Calu3 (cell line): ENCODE data around the gene GLDN. TPM values are rescaled to one million over a fixed set of nuclear protein-coding genes. Genes with fewer than 3 reads are reported as not detected.

Experiments
- BruUV-seq: library from RNA; stranded (reverse); fragments of 400-500 nt; replicated peaks from 2 replicates; lab custom pipeline; 2021; lab: Mats Ljungman, UMichigan
- CTCF ChIA-PET: fragments of 300-600 bp; sonication (Branson Sonifier 250); formaldehyde crosslinking; loops from one replicate; lab custom pipeline; 2022; ENCODE audit warnings: antibody characterized with exemption; lab: Charles Lee
- DNase-seq: peaks from one replicate; pipeline ENCODE4 v3.0.0; 2022
- H3K27ac Mint-ChIP-seq: one replicate; pipeline ENCODE4 v1.8.0; 2022; ENCODE audit warnings: mixed read lengths; ENCODE audit not compliant: unreplicated experiment
- H3K27me3 Mint-ChIP-seq: one replicate; pipeline ENCODE4 v1.8.0; 2022; ENCODE audit warnings: mixed read lengths; ENCODE audit not compliant: unreplicated experiment
- H3K36me3 Mint-ChIP-seq: one replicate; pipeline ENCODE4 v1.8.0; 2022; ENCODE audit warnings: mild to moderate bottlenecking, moderate library complexity, mixed read lengths; ENCODE audit not compliant: insufficient read depth, unreplicated experiment
- H3K4me1 Mint-ChIP-seq: one replicate; pipeline ENCODE4 v1.8.0; 2022; ENCODE audit warnings: mild to moderate bottlenecking, low read depth, mixed read lengths; ENCODE audit not compliant: unreplicated experiment
- H3K4me3 Mint-ChIP-seq: one replicate; pipeline ENCODE4 v1.8.0; 2022; ENCODE audit warnings: mild to moderate bottlenecking, low read depth, moderate library complexity, mixed read lengths; ENCODE audit not compliant: unreplicated experiment
- H3K9me3 Mint-ChIP-seq: one replicate; pipeline ENCODE4 v1.8.0; 2022; ENCODE audit warnings: low read depth, mixed read lengths; ENCODE audit not compliant: unreplicated experiment
- intact Hi-C: fragments of 100-400 bp; cut with micrococcal nuclease; formaldehyde crosslinking; loops from one replicate; pipeline ENCODE4 v1.10.0; 2022; ENCODE audit not compliant: unreplicated experiment
- total RNA-seq: library from RNA; stranded (reverse); gene quantifications from 2 replicates; pipeline ENCODE4 v1.2.3, GENCODE V29; 2022
- TF ChIP-seq, protein P1 (sequence below): fragments of 200-600 bp; IDR thresholded peaks from one replicate; pipeline ENCODE4 v1.8.0; 2022; ENCODE audit warnings: antibody characterized with exemption; ENCODE audit not compliant: unreplicated experiment

The GLDN gene
- total RNA-seq, 1 experiment from 2014 or later = not detected

DNA sequence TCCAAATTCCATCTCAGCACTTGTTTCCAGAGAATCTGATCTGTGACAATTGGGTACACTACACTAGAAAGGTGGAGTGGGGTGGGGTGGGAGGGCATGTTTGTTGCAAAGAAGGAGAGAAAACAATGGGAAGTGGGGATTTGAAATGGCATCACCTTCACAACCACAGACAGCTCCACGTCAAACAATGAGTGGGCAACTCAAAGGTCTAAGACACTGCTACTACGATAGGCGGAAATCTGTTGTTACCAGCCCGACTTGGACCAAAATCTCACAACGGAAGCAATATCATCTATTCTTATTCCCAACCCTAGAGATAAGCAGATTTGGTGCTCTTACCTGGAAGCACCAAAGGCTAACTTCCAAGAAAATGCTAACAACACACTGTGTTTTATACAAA is 6.4 kb upstream of the GLDN start:
- H3K9me3 Mint-ChIP-seq = no peaks in the 10 kb centered on the region
- no peak overlapping the region for H3K4me3 Mint-ChIP-seq
- DNase-seq = no peak
- H3K36me3 Mint-ChIP-seq = no peaks in the 10 kb centered on the region
- H3K4me1 Mint-ChIP-seq = no peaks in the 10 kb centered on the region
- BruUV-seq = no TSS peak
- H3K27me3 Mint-ChIP-seq = peaks cover 45% of the 10 kb centered on the region
- intact Hi-C loops = no loop called here
- TF ChIP-seq, protein P1, sequence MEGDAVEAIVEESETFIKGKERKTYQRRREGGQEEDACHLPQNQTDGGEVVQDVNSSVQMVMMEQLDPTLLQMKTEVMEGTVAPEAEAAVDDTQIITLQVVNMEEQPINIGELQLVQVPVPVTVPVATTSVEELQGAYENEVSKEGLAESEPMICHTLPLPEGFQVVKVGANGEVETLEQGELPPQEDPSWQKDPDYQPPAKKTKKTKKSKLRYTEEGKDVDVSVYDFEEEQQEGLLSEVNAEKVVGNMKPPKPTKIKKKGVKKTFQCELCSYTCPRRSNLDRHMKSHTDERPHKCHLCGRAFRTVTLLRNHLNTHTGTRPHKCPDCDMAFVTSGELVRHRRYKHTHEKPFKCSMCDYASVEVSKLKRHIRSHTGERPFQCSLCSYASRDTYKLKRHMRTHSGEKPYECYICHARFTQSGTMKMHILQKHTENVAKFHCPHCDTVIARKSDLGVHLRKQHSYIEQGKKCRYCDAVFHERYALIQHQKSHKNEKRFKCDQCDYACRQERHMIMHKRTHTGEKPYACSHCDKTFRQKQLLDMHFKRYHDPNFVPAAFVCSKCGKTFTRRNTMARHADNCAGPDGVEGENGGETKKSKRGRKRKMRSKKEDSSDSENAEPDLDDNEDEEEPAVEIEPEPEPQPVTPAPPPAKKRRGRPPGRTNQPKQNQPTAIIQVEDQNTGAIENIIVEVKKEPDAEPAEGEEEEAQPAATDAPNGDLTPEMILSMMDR = no peak
- CTCF ChIA-PET = no interaction called here
- H3K27ac Mint-ChIP-seq = no peak overlapping the region

- no peak overlapping the region for H3K27ac Mint-ChIP-seq
- no peaks in the 10 kb centered on the region for H3K9me3 Mint-ChIP-seq
- intact Hi-C loops = no loop called here
- no peaks in the 10 kb centered on the region for H3K4me1 Mint-ChIP-seq
- CTCF ChIA-PET = no interaction called here
- TF ChIP-seq, protein P1 = no peak
- no TSS peak for BruUV-seq
- H3K27me3 Mint-ChIP-seq = peaks cover 52% of the 10 kb centered on the region
- H3K4me3 Mint-ChIP-seq = no peak overlapping the region
- H3K36me3 Mint-ChIP-seq = no peaks in the 10 kb centered on the region
- DNase-seq = no peak
These were observed 5.7 kb upstream of the GLDN start for GRCh38 chr15:51335538-51336410.

DNA sequence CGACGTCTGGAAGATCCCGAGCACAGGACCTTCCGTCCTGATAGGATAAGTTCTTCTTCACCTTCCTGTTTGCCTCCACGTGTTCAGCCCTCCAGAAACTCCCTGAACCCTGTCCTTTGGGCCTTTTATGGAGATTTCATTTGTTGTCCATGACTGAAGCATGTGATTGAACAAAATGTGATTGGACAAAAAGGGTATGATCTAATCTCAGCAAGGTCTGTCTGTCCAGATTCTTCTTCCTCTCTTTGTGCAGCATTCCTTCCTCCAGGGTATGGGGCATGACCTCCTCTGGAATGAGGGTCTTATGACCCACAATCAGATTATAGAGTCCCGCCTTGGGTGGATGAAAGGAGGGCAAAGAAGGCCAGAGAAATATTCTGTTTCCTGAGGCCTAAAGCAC is 3.0 kb upstream of the GLDN start, which contains the start of gene CYP19A1:
CYP19A1 (minus strand) TSS at position 101 of the 400 bp plus-strand sequence. CDS start 95,684 bp downstream, outside the sequence.
- Mint-ChIP-seq H3K4me1 (no peaks in the 10 kb centered on the region), H3K27ac (no peak within 1 kb of the TSS), H3K4me3 (no peak within 1 kb of the TSS), H3K27me3 (peaks cover 79% of the 10 kb centered on the region), H3K36me3 (no peaks in the 10 kb centered on the region), H3K9me3 (no peaks in the 10 kb centered on the region)
- TF ChIP-seq, protein P1 = no peak
- no TSS peak for BruUV-seq
- DNase-seq = no peak
- CTCF ChIA-PET = no interaction called here
- intact Hi-C loops = no loop called here

GRCh38 chr15:51342227-51342999 is 958 bp downstream of the GLDN start:
- Mint-ChIP-seq H3K27me3 (peaks cover 99% of the 10 kb centered on the region), H3K36me3 (no peaks in the 10 kb centered on the region), H3K27ac (no peak overlapping the region), H3K4me3 (no peak overlapping the region), H3K9me3 (no peaks in the 10 kb centered on the region), H3K4me1 (no peaks in the 10 kb centered on the region)
- intact Hi-C loops = no loop called here
- TF ChIP-seq, protein P1 = no peak
- BruUV-seq = no TSS peak
- CTCF ChIA-PET = no interaction called here
- DNase-seq = no peak
